Heart right ventricle (tissue), 16 donors: Measurements from ENCODE around the gene UQCC5. TPM values are rescaled to one million over a fixed set of nuclear protein-coding genes. Genes with fewer than 3 reads are reported as not detected.

Experiments
- ATAC-seq, 8 donors: fragments of 200-7000 bp; cut with Tn5 transposase; one replicate each; pipeline ENCODE4 v1.9.1; 2020; ENCODE audit warnings: mild to moderate bottlenecking in 8 of 8, moderate library complexity in 8 of 8, moderate number of reproducible peaks in 1 of 8
- DNase-seq, 2 donors: peaks; one replicate each; pipeline ENCODE4 v3.0.0-alpha.2; 2020
- H3K27ac ChIP-seq, 10 donors: fragments of 200-600 bp; sonication (generic) in 2 of 10; one replicate each; pipeline versions ENCODE4 v1.5.0 to v1.8.0; 2020 to 2022; ENCODE audit warnings: mild to moderate bottlenecking in 3 of 10
- H3K27me3 ChIP-seq, 7 donors: fragments of 200-600 bp; one replicate each; pipeline ENCODE4 v1.8.0; 2021 to 2022; ENCODE audit warnings: mild to moderate bottlenecking in 2 of 7
- H3K36me3 ChIP-seq, 9 donors: fragments of 200-600 bp; sonication (generic) in 1 of 9; one replicate each; pipeline versions ENCODE4 v1.5.0 to v1.8.0; 2020 to 2022; ENCODE audit warnings: mild to moderate bottlenecking in 2 of 9
- H3K4me1 ChIP-seq, 9 donors: fragments of 200-600 bp; sonication (generic) in 1 of 9; one replicate each; pipeline versions ENCODE4 v1.5.0 to v1.8.0; 2020 to 2022; ENCODE audit warnings: mild to moderate bottlenecking in 4 of 9
- H3K4me3 ChIP-seq, 10 donors: fragments of 200-600 bp; sonication (generic) in 2 of 10; one replicate each; pipeline versions ENCODE4 v1.5.0 to v1.8.0; 2020 to 2022; ENCODE audit warnings: mild to moderate bottlenecking in 7 of 10, moderate library complexity in 2 of 10
- H3K9me3 ChIP-seq, 11 donors: fragments of 200-600 bp in 10 of 11; sonication (generic) in 2 of 11; one replicate each; pipeline versions ENCODE4 v1.5.0 to v1.8.0; 2013 to 2022; ENCODE audit warnings: mild to moderate bottlenecking in 2 of 11, control low read depth in 1 of 11, moderate library complexity in 1 of 11
- WGBS, 2 donors: extraction: QIAGEN DNeasy Blood & Tissue Kit; methylation state at CpG; one replicate each; pipeline ENCODE4 v1.1.7; 2013; ENCODE audit warnings: inconsistent platforms in 1 of 2; 5-methylcytosine and 5-hydroxymethylcytosine counted together
- intact Hi-C, 10 donors: fragments of 100-400 bp; cut with DNase I; formaldehyde crosslinking; loops; one replicate each; pipeline versions ENCODE4 v1.11.1 to v1.14.2; 2022
- polyA plus RNA-seq, 2 donors: library from polyadenylated mRNA; stranded (reverse); fragments of 200-250 nt; gene quantifications; one replicate each; pipeline ENCODE4 v1.2.3, GENCODE V29; 2013
- total RNA-seq, 10 donors: library from RNA; stranded (reverse); fragmentation: NEBNext Ultra II Directional in 3 of 10; extraction: Animal tissue kit (Norgen Biotek cat#: 25700) in 3 of 10; gene quantifications; one replicate each; pipeline versions ENCODE4 v1.2.1 to v1.2.4, GENCODE V29; 2021 to 2023
- TF ChIP-seq, protein P1 (sequence below), 9 donors: fragments of 200-600 bp; sonication (generic) in 2 of 9; IDR thresholded peaks; one replicate each; pipeline versions ENCODE4 v1.5.0 to v1.8.0; 2021 to 2022; ENCODE audit warnings: antibody characterized with exemption in 9 of 9, mild to moderate bottlenecking in 5 of 9, moderate library complexity in 1 of 9
- donor health status: Arrhythmogenic right ventricular cardiomyopathy.
- donor health status: ischemic (EF 13 %, LVEDD 7.1; RV severe dilation, severe dysfunction).
- donor health status: healthy with polysubstance abuse.
- donor health status: DM: no; HTN: yes; CAD: no.
- donor health status: DM: no; HTN: no; CAD: no.
- donor health status: ischemic (EF 25% LVEDD 6.9; RV normal size, moderate dysfunction).
- donor health status: ischemic (EF 25% LVEDD 5.7; RV mildly dilated, moderate dysfunction).
- donor health status: healthy.
- donor health status: DM: yes; HTN: yes; CAD: no.
- donor health status: Ischemic cardiomyopathy.
- donor health status: ischemic (EF 35%, LVEDD 5.7; RV mildly dilated, moderate dysfunction).
- donor health status: nonischemic (EF 11% LVEDD 7.7; RV severe dilation, severe dysfunction).
- donor health status: DM: yes; HTN: yes; CAD: no.
- donor health status: PGD.
- donor health status: ischemic (EF 29% LVEDD 5.4; RV normal size, mild dysfunction).
- donor health status: nonischemic (EF 23%, LVEDD 6.1; RV moderate dilation, normal function).

Gene UQCC5
- total and polyA plus RNA-seq, 12 donors, result 30.2 to 147 (median 70.3) TPM

DNA sequence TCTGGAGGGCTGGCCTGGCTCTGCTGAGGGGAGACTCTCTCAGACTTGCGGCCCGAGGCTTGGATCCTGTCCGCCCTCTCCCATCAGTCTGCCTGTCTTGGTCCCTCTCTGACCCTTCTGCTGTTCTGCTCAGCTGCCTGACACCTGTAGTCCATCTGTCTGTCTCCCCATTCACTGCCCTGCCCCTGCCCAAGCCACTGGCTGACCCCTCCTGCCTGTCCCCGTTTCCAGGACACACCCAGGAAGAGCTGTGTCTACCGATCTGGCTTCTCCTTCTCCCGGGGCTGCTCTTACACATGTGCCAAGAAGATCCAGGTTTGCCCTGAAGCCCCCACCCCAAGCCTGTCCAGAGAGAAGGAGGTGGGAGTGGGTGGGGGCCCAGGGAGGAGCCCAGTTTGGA is 21.2 kb upstream of the UQCC5 start:
- H3K27ac ChIP-seq, result no peak overlapping the region
- H3K36me3 ChIP-seq, result peaks cover 0 to 97% (median 0%) of the 10 kb centered on the region in 9 donors
- H3K4me3 ChIP-seq, result no peak overlapping the region
- intact Hi-C loops, result no loop called here
- DNase-seq, result no peak
- no peaks in the 10 kb centered on the region for H3K27me3 ChIP-seq
- peaks cover 0 to 7% (median 0%) of the 10 kb centered on the region in 9 donors for H3K4me1 ChIP-seq
- ATAC-seq, result no peak
- no peaks in the 10 kb centered on the region for H3K9me3 ChIP-seq
- 58 to 66% methylated on average over 6 of the region's 6 CpGs for WGBS, 2 donors
- TF ChIP-seq, protein P1, sequence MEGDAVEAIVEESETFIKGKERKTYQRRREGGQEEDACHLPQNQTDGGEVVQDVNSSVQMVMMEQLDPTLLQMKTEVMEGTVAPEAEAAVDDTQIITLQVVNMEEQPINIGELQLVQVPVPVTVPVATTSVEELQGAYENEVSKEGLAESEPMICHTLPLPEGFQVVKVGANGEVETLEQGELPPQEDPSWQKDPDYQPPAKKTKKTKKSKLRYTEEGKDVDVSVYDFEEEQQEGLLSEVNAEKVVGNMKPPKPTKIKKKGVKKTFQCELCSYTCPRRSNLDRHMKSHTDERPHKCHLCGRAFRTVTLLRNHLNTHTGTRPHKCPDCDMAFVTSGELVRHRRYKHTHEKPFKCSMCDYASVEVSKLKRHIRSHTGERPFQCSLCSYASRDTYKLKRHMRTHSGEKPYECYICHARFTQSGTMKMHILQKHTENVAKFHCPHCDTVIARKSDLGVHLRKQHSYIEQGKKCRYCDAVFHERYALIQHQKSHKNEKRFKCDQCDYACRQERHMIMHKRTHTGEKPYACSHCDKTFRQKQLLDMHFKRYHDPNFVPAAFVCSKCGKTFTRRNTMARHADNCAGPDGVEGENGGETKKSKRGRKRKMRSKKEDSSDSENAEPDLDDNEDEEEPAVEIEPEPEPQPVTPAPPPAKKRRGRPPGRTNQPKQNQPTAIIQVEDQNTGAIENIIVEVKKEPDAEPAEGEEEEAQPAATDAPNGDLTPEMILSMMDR (IDR thresholded peaks at IDR 0.05), result no peak

DNA sequence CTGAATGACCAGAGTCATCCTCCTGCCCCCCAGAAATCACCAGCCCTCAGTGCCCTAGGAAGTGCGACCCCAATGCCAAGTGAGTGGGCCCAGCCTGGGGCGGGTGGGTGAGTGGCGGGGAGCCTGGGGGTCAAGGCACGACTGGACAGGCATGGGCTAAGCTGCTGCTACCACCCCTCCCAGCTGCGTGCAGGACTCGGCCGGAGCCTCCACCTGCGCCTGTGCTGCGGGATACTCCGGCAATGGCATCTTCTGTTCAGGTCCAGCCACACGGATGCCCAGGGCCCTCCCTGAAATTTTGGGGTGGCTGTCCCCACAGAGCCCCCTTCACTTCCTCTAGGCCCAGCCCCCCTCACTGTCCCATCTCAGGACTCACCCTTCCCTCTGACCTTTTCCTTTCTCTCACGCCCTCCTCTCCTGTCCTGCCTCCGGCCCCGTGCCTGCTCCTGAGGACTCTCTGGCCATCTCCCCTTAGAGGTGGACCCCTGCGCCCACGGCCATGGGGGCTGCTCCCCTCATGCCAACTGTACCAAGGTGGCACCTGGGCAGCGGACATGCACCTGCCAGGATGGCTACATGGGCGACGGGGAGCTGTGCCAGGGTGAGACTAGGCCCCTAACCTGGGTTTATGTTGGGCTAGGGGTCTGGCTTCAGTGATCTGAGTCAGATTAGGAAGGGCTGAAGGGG is 19.8 kb upstream of the UQCC5 start:
- H3K4me1 ChIP-seq, result peaks cover 0 to 7% (median 0%) of the 10 kb centered on the region in 9 donors
- ATAC-seq (no peak), DNase-seq (no peak)
- peaks cover 0 to 97% (median 0%) of the 10 kb centered on the region in 9 donors for H3K36me3 ChIP-seq
- intact Hi-C loops, result no loop called here
- H3K4me3 ChIP-seq, result no peak overlapping the region
- H3K27me3 ChIP-seq, result no peaks in the 10 kb centered on the region
- TF ChIP-seq, protein P1 (IDR thresholded peaks at IDR 0.05), result no peak
- no peak overlapping the region for H3K27ac ChIP-seq
- no peaks in the 10 kb centered on the region for H3K9me3 ChIP-seq
- WGBS, 2 donors, result 94 to 95% methylated on average over 19 of the region's 19 CpGs

DNA sequence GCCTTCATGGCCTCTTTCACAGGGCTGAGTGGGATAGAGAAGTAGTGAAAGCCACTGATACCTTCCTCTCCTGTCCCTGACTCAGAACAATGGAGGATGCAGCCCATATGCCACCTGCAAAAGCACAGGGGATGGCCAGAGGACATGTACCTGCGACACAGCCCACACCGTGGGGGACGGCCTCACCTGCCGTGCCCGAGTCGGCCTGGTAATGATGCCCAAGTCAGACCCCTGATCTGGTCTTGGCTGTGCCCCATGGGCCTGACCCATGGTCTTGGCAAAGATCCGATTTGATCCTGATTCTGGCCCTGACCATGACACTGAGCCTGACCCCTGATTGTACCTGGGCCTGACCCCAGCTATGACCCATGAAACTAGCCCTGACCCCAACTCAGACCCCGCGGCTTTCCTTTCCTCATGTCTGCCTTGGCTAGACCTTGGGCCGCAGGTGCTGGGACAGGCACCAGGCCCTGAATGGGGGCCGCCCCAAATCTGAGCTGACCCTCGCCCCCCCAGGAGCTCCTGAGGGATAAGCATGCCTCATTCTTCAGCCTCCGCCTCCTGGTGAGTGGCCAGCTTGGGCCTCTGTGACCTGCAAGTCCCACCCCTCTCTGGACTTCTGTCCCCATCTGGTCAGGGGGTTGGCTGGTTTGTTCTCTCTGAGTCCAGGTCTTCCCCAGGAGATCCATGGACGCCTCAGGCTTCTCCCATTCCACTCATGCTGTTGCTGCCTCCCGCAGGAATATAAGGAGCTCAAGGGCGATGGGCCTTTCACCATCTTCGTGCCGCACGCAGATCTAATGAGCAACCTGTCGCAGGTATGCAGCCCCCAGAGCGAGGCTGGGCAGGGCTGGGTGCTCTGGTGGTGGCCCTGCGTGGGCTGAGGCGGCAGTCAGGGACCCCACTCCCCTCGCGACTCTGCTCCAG is 18.3 kb upstream of the UQCC5 start:
- WGBS, 2 donors, result 88% methylated on average over 25 of the region's 25 CpGs
- TF ChIP-seq, protein P1 (IDR thresholded peaks at IDR 0.05), result no peak
- no peak for DNase-seq
- no peak for ATAC-seq
- H3K27me3 ChIP-seq, result no peaks in the 10 kb centered on the region
- intact Hi-C loops, result no loop called here
- H3K36me3 ChIP-seq, result peaks cover 0 to 97% (median 0%) of the 10 kb centered on the region in 9 donors
- peak overlapping the region in 6 of 10 donors; percentile 15 to 38 (median 18) for H3K4me3 ChIP-seq
- H3K4me1 ChIP-seq, result peaks cover 0 to 7% (median 0%) of the 10 kb centered on the region in 9 donors
- H3K9me3 ChIP-seq, result no peaks in the 10 kb centered on the region
- no peak overlapping the region for H3K27ac ChIP-seq

DNA sequence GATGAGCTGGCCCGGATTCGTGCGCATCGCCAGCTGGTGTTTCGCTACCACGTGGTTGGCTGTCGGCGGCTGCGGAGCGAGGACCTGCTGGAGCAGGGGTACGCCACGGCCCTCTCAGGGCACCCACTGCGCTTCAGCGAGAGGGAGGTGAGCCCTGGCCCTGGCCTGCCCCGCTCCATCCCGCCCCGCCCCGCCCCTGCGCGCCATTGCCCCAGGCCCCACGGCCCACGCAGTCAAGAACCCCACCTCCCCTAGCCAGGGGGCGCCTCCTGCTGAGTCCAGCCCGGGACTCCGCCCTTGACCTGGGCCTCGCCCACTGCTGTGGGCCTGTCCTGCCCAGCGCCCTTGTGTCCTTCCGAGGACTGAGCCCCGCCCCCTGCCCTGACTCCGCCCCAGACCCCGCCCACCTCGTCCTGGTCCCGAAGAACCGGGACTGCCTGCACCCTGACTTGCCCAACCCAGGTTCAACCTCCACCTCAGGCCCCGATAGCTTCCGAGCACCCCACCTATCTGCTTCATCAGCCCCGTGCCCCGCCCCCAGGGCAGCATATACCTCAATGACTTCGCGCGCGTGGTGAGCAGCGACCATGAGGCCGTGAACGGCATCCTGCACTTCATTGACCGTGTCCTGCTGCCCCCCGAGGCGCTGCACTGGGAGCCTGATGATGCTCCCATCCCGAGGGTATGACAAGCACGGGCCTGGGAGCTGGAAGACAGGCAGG is 17.5 kb upstream of the UQCC5 start:
- Histone ChIP-seq H3K4me1 (peaks cover 0 to 7% (median 0%) of the 10 kb centered on the region in 9 donors), H3K4me3 (peak overlapping the region in 7 of 10 donors; percentile 5 to 38 (median 17)), H3K36me3 (peaks cover 0 to 97% (median 4%) of the 10 kb centered on the region in 9 donors), H3K27ac (no peak overlapping the region), H3K9me3 (no peaks in the 10 kb centered on the region), H3K27me3 (no peaks in the 10 kb centered on the region)
- intact Hi-C loops, result no loop called here
- ATAC-seq (peak in 4 of 8 donors; percentile 5 to 31 (median 15)), DNase-seq (no peak)
- 50% methylated on average over 49 to 50 of the region's 50 CpGs for WGBS, 2 donors
- TF ChIP-seq, protein P1 (IDR thresholded peaks at IDR 0.05), result no peak
